K562 (cell line): Measurements from ENCODE around the gene CHMP5. TPM values are rescaled to one million over a fixed set of nuclear protein-coding genes. Genes with fewer than 3 reads are reported as not detected.

Experiments used
- ARID3B ChIP-seq: fragments of 250-450 bp; sonication (Bioruptor Pico); IDR thresholded peaks from 2 replicates; pipeline ENCODE4 v1.4.0; 2020; ENCODE audit warnings: borderline replicate concordance
- BRF1 ChIP-seq: IDR thresholded peaks from 3 replicates; pipeline ENCODE4 v1.6.1; 2011; ENCODE audit warnings: borderline replicate concordance, mild to moderate bottlenecking; ENCODE audit not compliant: insufficient read length; ENCODE audit errors: extremely low read depth
- C11orf30 ChIP-seq: fragments of 450-650 bp; IDR thresholded peaks from 2 replicates; pipeline ENCODE4 v1.6.1; 2016; ENCODE audit warnings: low read depth, mild to moderate bottlenecking
- CHD4 ChIP-seq: fragments of 200-600 bp; sonication (generic); IDR thresholded peaks from 3 replicates; pipeline ENCODE4 v1.6.1; 2012; ENCODE audit warnings: low read depth, mild to moderate bottlenecking, mixed read lengths, low read length, inconsistent platforms; ENCODE audit not compliant: insufficient read depth, insufficient replicate concordance, poor library complexity, severe bottlenecking
- DPF2 ChIP-seq: fragments of 450-650 bp; IDR thresholded peaks from 2 replicates; pipeline ENCODE4 v1.6.1; 2016
- EZH2 ChIP-seq: IDR thresholded peaks from 2 replicates; pipeline ENCODE4 v1.6.1; 2012; ENCODE audit warnings: low read depth, mild to moderate bottlenecking, inconsistent platforms, low read length, borderline replicate concordance
- KDM4B ChIP-seq, 2 experiments: fragments of 450-650 bp in 1 of 2; sonication (generic) in 1 of 2; IDR thresholded peaks; 2 replicates each; pipeline ENCODE4 v1.6.1; 2016 to 2017; ENCODE audit warnings: borderline replicate concordance in 2 of 2, antibody characterized with exemption in 1 of 2, low read depth in 1 of 2, mild to moderate bottlenecking in 1 of 2
- KLF16 ChIP-seq: IDR thresholded peaks from 2 replicates; pipeline ENCODE4 v1.6.1; 2016; ENCODE audit warnings: antibody characterized with exemption
- MAZ ChIP-seq, 2 experiments: fragments of 450-650 bp in 1 of 2; sonication (generic) in 1 of 2; formaldehyde crosslinking; IDR thresholded peaks in 1 of 2; conservative IDR thresholded peaks in 1 of 2; 2 replicates each; pipeline versions ENCODE4 v1.4.0 to v1.5.0; 2020; ENCODE audit warnings: mild to moderate bottlenecking in 1 of 2, missing genetic modification reagents in 1 of 2
- MCM2 ChIP-seq: fragments of 450-650 bp; IDR thresholded peaks from 2 replicates; pipeline ENCODE4 v1.6.1; 2017; ENCODE audit warnings: low read depth, mild to moderate bottlenecking
- MCM3 ChIP-seq: fragments of 450-650 bp; IDR thresholded peaks from 2 replicates; pipeline ENCODE4 v1.6.1; 2016
- NONO ChIP-seq, 2 experiments: fragments of 200-400 bp in 1 of 2; fragments of 450-650 bp in 1 of 2; formaldehyde crosslinking in 1 of 2; IDR thresholded peaks; 2 replicates each; pipeline ENCODE4 v1.6.1; 2017; ENCODE audit warnings: low read depth in 2 of 2, mild to moderate bottlenecking in 2 of 2, moderate library complexity in 2 of 2, low read length in 1 of 2
- PHB2 ChIP-seq: fragments of 450-650 bp; IDR thresholded peaks from 2 replicates; pipeline ENCODE4 v1.6.1; 2017; ENCODE audit warnings: low read depth
- RUNX1 ChIP-seq: sonication (generic); IDR thresholded peaks from 2 replicates; pipeline ENCODE4 v1.6.1; 2016; ENCODE audit warnings: antibody characterized with exemption, low read depth
- SMARCE1 ChIP-seq: fragments of 450-650 bp; IDR thresholded peaks from 2 replicates; pipeline ENCODE4 v1.7.1; 2016; ENCODE audit warnings: mild to moderate bottlenecking
- SNRNP70 ChIP-seq: fragments of 200-400 bp; formaldehyde crosslinking; optimal IDR thresholded peaks from 2 replicates; pipeline ENCODE3; 2017; ENCODE audit warnings: low read depth, low read length
- TAF9B ChIP-seq: fragments of 450-650 bp; IDR thresholded peaks from 2 replicates; pipeline ENCODE4 v1.6.1; 2018; ENCODE audit warnings: mild to moderate bottlenecking; ENCODE audit not compliant: partially characterized antibody
- ZFP91 ChIP-seq: sonication (generic); formaldehyde crosslinking; IDR thresholded peaks from 2 replicates; pipeline ENCODE4 v1.8.0; 2022; ENCODE audit warnings: mild to moderate bottlenecking, missing genetic modification reagents
- ZNF24 ChIP-seq: fragments of 450-650 bp; IDR thresholded peaks from 2 replicates; pipeline ENCODE4 v1.6.1; 2016
- ZNF280A ChIP-seq: fragments of 450-650 bp; IDR thresholded peaks from 2 replicates; pipeline ENCODE4 v1.6.1; 2018; ENCODE audit warnings: mild to moderate bottlenecking, low read depth; ENCODE audit not compliant: partially characterized antibody
- ZNF354B ChIP-seq: fragments of 250-450 bp; sonication (Bioruptor Pico); IDR thresholded peaks from 2 replicates; pipeline ENCODE4 v1.4.0; 2020
- ZNF583 ChIP-seq: fragments of 250-450 bp; sonication (Bioruptor Pico); IDR thresholded peaks from 2 replicates; pipeline ENCODE4 v1.4.0; 2020
- ZNF75A ChIP-seq: fragments of 450-650 bp; formaldehyde crosslinking; IDR thresholded peaks from 2 replicates; pipeline ENCODE4 v1.4.0; 2020; ENCODE audit warnings: mild to moderate bottlenecking
- ZZZ3 ChIP-seq: fragments of 450-650 bp; IDR thresholded peaks from 2 replicates; pipeline ENCODE4 v1.6.1; 2016; ENCODE audit warnings: antibody characterized with exemption, mild to moderate bottlenecking, moderate library complexity
- polyA plus RNA-seq, 8 experiments: library from polyadenylated mRNA; depleted of rRNA in 4 of 8; stranded (reverse) in 5 of 8; unstranded in 3 of 8; fragments of >200 nt; fragmentation: Nextera tagmentation in 2 of 8; fragmentation: Illumina TruSeq in 1 of 8; extraction: Ambion mirVana in 2 of 8; extraction: Trizol in 1 of 8; gene quantifications; 2 replicates each; pipeline versions ENCODE4 v1.2.1 to v1.2.3, GENCODE V29; 2011 to 2014; ENCODE audit warnings: inconsistent platforms in 1 of 8, missing spikeins in 1 of 8
- total RNA-seq, 7 experiments: library from RNA; depleted of rRNA in 6 of 7; stranded (reverse); fragments of >200 nt in 6 of 7; fragmentation: Illumina TruSeq in 2 of 7; extraction: Trizol in 2 of 7; gene quantifications; 2 replicates each; pipeline versions ENCODE4 v1.2.1 to v1.2.3, GENCODE V29; 2011 to 2021; ENCODE audit warnings: low replicate concordance in 1 of 7
- TF ChIP-seq, protein P1 (sequence below): conservative IDR thresholded peaks from 2 replicates; pipeline ENCODE4 v1.6.1; 2011; ENCODE audit warnings: low read depth, mild to moderate bottlenecking, low read length; ENCODE audit not compliant: control insufficient read depth

CHMP5 gene
- total and polyA plus RNA-seq, 9 of the 15 experiments (the other 6 are each of a cell fraction or from before 2014, with no cell fraction given) = 36.0 to 105 (median 54.9) TPM

DNA sequence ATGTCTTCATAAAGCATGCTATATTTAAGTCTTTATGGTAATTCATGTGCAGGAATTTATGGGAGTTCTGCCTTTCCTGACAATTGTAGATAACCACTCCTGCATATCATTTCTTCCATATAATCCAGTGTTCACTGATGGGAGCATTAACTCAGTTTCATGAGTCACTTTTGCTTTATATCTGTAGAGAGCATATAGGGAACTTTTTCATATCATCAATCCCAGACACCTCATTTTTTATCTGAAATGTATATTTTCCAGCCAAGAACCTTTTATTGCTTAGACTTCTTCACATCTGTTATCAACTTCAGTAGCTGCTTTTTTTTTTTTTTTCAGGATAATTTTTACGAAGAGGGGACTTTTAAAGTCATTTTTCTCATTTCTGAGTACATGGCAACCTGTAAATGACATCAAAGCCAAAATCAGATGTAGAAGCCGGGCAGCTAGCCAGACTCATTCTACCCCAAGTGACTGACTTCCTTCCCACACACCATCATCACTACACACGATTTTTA, 66.6 kb downstream of the CHMP5 start (continued):
- TF ChIP-seq RUNX1 (no peak), KLF16 (peak; percentile 76; the same call in 1 of the 2 replicates), SNRNP70 (no peak), ZNF583 (no peak), BRF1 (no peak), ZFP91 (CRISPR knock-in tag) (no peak), ZNF75A (CRISPR knock-in tag) (no peak), PHB2 (peak; percentile 74), MCM3 (no peak), MAZ (CRISPR knock-in tag; conservative IDR thresholded peaks at IDR 0.05 in 1 of 2, IDR thresholded peaks at IDR 0.05 in 1 of 2) (no peak), ZNF354B (no peak), ZNF280A (no peak), SMARCE1 (peak; percentile 84), C11orf30 (no peak; the same call in 1 of the 2 replicates), ZZZ3 (no peak), EZH2 (no peak), TAF9B (no peak), ZNF24 (peak; percentile 98), CHD4 (no peak), KDM4B (IDR thresholded peaks at IDR 0.05; ENCODE audit: borderline replicate concordance in 2 of 2, low read depth in 1 of 2) (no peak), NONO (IDR thresholded peaks at IDR 0.05; ENCODE audit: low read depth in 2 of 2, low read length in 1 of 2) (0 out of 4 replicates have a peak, but pooled peaks of 1 of the 2 experiments have one; percentile 53), ARID3B (CRISPR knock-in tag) (no peak), MCM2 (no peak), DPF2 (peak; percentile 83)
- TF ChIP-seq, protein P1, sequence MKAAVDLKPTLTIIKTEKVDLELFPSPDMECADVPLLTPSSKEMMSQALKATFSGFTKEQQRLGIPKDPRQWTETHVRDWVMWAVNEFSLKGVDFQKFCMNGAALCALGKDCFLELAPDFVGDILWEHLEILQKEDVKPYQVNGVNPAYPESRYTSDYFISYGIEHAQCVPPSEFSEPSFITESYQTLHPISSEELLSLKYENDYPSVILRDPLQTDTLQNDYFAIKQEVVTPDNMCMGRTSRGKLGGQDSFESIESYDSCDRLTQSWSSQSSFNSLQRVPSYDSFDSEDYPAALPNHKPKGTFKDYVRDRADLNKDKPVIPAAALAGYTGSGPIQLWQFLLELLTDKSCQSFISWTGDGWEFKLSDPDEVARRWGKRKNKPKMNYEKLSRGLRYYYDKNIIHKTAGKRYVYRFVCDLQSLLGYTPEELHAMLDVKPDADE = no peak
